GM18505 (cell line): ENCODE data around the gene C19orf81.

Experiments
- ATAC-seq: cut with Tn5 transposase; IDR thresholded peaks from one replicate; pipeline ENCODE4 v1.9.1; 2021; ENCODE audit not compliant: unreplicated experiment
- POLR2A ChIP-seq: IDR thresholded peaks from 4 replicates; pipeline ENCODE4 v1.6.1; 2011; ENCODE audit warnings: borderline replicate concordance; ENCODE audit not compliant: insufficient read depth, insufficient read length; ENCODE audit errors: extremely low read depth

C19orf81 gene

GRCh38 chr19:50661766-50662650 is 12.8 kb downstream of the C19orf81 start:
- no peak for ATAC-seq
- TF ChIP-seq POLR2A = no peak

- TF ChIP-seq POLR2A = no peak
- ATAC-seq = no peak
These were observed 13.6 kb downstream of the C19orf81 start for GRCh38 chr19:50662651-50663481.

- ATAC-seq = no peak
- no peak for TF ChIP-seq POLR2A
These were observed 14.2 kb downstream of the C19orf81 start for GRCh38 chr19:50663482-50663790.

- no peak for TF ChIP-seq POLR2A
- no peak for ATAC-seq
These were observed 15.0 kb downstream of the C19orf81 start for GRCh38 chr19:50664204-50664603.

GRCh38 chr19:50666346-50667176 is 17.3 kb downstream of the C19orf81 start:
- no peak for TF ChIP-seq POLR2A
- ATAC-seq = no peak

GRCh38 chr19:50667177-50667758 is 18.0 kb downstream of the C19orf81 start:
- no peak for TF ChIP-seq POLR2A
- no peak for ATAC-seq

GRCh38 chr19:50667759-50668231 is 18.6 kb downstream of the C19orf81 start:
- ATAC-seq = no peak
- no peak for TF ChIP-seq POLR2A

- no peak for ATAC-seq
- no peak for TF ChIP-seq POLR2A
These were observed 19.2 kb downstream of the C19orf81 start for GRCh38 chr19:50668416-50668815.

GRCh38 chr19:50668879-50669278 is 19.6 kb downstream of the C19orf81 start:
- TF ChIP-seq POLR2A = no peak
- ATAC-seq = no peak

- no peak for ATAC-seq
- no peak for TF ChIP-seq POLR2A
These were observed 20.3 kb downstream of the C19orf81 start for GRCh38 chr19:50669302-50670101.

- no peak for TF ChIP-seq POLR2A
- no peak for ATAC-seq
These were observed 20.8 kb downstream of the C19orf81 start for GRCh38 chr19:50670102-50670380.

GRCh38 chr19:50673118-50673517 is 23.9 kb downstream of the C19orf81 start:
- no peak for ATAC-seq
- no peak for TF ChIP-seq POLR2A
